Stimulated activated CD4-positive, alpha-beta T cell treated with anti-CD3 and anti-CD28 coated beads, Interleukin-4, amount 100 ng/mL, for 4 hours (primary cell): ENCODE results near the gene CERS2.
"Not testable (repeated sequence)": the region's sequence is repeated elsewhere in the genome, so short reads cannot be mapped to it uniquely, and the experiment has no call there.

Source experiments
- DNase-seq, 2 experiments: peaks; one replicate each; pipeline ENCODE4 v3.0.0-alpha.2; 2020

CERS2 gene

GRCh38 chr1:150969626-150970025, 5.0 kb downstream of the CERS2 start:
- no peak for DNase-seq

- DNase-seq: no peak
Observed at GRCh38 chr1:150968491-150968890, 6.1 kb downstream of the CERS2 start.

GRCh38 chr1:150967936-150968335, 6.7 kb downstream of the CERS2 start:
- DNase-seq: no peak

- DNase-seq: no peak
Observed at GRCh38 chr1:150966011-150966410, 8.6 kb downstream of the CERS2 start.

GRCh38 chr1:150965605-150966004, 9.0 kb downstream of the CERS2 start:
- no peak for DNase-seq

- no peak for DNase-seq
Observed at GRCh38 chr1:150964164-150964489, 10.5 kb downstream of the CERS2 start.

GRCh38 chr1:150963321-150964163, 11.1 kb downstream of the CERS2 start:
- DNase-seq: no peak

- no peak for DNase-seq
Observed at GRCh38 chr1:150961756-150962155, 12.9 kb downstream of the CERS2 start.

- no peak for DNase-seq
Observed at GRCh38 chr1:150960646-150961045, 14.0 kb downstream of the CERS2 start.

- no peak for DNase-seq
Observed at GRCh38 chr1:150957666-150958065, 17.0 kb downstream of the CERS2 start.

- DNase-seq: no peak
Observed at GRCh38 chr1:150955280-150955679, 19.4 kb downstream of the CERS2 start.

GRCh38 chr1:150954708-150955107, 19.9 kb downstream of the CERS2 start:
- DNase-seq: no peak

- no peak for DNase-seq
Observed at GRCh38 chr1:150944856-150945255, 29.8 kb downstream of the CERS2 start.

GRCh38 chr1:150931773-150932172, 42.9 kb downstream of the CERS2 start:
- no peak for DNase-seq

GRCh38 chr1:150928775-150929174, 45.9 kb downstream of the CERS2 start:
- not testable (repeated sequence) for DNase-seq

GRCh38 chr1:150928286-150928685, 46.3 kb downstream of the CERS2 start:
- DNase-seq: no peak

- DNase-seq: no peak
Observed at GRCh38 chr1:150927624-150928023, 47.0 kb downstream of the CERS2 start.

GRCh38 chr1:150926097-150926741, 48.4 kb downstream of the CERS2 start, which contains the start of gene SETDB1:
Gene SETDB1 (plus strand): TSS chr1:150926363. CDS start chr1:150927715, 1,352 bp downstream.
- peak; percentile 86 to 94 for DNase-seq

GRCh38 chr1:150925080-150925479, 49.6 kb downstream of the CERS2 start:
- no peak for DNase-seq

GRCh38 chr1:150922519-150922975, 52.1 kb downstream of the CERS2 start:
- peak; percentile 64 to 80 for DNase-seq

- no peak for DNase-seq
Observed at GRCh38 chr1:150917387-150917786, 57.2 kb downstream of the CERS2 start.
